ENCODE measurements around the gene TCF25.
"Not testable (repeated sequence)": the region's sequence is repeated elsewhere in the genome, so short reads cannot be mapped to it uniquely, and the experiment has no call there.

Gene TCF25

DNA sequence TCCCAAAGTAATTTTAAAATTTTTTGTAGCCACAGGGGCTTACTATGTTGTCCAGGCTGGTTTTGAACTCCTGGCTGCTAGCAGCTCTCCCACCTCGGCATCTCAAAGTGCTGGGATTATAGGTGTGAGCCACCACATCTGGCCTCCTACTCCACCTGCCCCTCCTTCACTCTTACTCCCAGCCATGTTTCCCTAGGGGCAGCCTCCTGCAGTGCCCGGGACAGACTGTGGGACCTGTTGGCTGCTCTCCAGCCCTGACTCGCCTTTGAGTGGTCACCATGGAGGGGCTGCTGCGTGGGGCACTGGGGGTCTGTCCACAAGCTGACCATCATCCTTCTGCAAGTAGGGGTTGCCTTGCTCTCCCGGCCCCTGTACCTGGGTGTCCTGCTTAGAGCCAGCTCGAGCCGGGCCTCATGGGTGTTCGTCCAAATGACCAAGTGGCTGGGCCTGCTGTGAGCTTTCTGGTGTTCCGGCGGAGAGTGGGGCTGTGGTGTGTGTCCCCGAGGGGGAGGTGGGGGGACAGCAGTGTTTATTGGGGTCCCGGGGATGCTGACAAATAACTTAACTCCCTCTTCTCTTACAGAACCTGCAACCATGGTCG lies 28.6 kb upstream of the TCF25 start:
- no peak for DNase-seq

DNA sequence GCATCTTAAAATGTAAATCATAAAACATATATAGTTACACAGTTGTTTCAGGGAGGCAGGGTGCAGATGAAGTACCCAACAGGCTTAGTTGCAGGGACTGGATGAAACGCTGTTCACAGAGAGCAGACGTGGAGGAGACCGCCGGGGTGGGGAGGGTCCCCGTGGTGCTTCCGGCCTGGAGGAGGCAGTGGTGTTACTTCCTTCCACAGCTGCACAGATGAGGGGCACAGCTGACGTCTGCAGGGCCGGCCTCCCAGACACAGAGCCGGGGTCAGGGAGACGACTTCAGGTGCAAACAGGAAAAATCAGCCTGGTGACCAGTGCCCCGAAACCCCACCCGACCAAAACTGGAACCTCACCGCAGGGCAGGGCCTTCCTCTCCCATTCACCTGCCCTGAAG lies 28.0 kb upstream of the TCF25 start:
- no peak for DNase-seq

DNA sequence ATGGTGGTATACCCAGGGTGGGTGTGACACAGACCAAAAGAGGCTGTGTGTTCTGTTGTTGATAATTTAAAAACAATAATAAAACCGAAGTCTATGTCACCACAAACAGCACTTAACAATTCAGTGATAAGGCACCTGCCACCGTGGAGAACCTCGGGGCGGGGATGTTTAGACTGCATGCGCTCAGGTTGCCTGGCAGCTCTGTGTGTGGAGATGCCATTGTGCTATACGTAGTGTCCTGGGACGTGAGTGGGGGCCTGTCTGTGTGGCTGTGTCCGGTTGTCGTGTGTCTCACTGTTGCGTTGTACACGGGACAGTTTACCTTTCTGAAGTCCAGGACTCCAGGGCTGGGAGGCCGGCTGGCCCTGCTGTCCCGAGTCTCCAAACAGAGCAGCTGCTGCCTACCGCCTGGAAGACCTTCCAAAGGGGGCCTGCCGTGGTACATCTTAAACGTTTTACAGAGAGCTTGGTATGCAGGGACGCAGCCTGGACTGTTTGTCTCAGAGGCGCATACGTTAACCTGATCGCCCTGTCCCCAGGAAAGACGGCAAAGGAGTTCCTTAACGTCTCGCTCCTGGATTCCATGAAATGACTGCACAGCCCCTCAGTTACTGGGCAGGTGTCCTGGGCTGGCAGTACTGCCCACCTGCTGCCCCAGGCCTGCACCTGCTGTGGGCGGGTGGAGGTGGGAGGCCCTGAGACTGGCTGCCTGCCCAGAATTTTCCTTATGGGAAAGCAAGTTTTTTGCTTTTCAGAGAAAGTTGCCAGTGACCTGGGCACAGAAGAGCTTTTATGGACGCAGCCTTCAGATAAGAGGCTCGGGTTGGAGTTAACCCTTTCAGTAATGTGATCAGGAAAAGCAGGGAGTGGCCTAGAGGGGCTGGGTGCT lies 26.1 kb upstream of the TCF25 start:
- no peak for DNase-seq

DNA sequence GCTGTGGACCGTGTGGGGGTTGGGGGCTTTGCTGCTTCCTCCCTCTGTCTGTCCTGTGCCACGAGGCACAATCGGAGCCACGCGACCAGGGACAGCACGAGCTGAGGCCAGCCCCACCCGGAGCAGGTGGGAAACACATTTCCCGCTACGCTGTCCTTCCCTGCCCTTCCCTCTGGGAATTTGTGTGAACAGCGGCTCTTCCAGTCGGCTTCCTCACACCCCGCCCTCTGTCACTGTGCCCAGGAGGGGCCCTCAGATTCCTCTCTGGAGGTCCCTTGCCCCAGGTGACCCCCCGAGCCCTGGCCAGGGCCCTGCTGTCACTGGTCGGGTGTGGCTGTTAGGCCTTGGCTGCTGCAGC lies 25.5 kb upstream of the TCF25 start:
- DNase-seq = no peak

DNA sequence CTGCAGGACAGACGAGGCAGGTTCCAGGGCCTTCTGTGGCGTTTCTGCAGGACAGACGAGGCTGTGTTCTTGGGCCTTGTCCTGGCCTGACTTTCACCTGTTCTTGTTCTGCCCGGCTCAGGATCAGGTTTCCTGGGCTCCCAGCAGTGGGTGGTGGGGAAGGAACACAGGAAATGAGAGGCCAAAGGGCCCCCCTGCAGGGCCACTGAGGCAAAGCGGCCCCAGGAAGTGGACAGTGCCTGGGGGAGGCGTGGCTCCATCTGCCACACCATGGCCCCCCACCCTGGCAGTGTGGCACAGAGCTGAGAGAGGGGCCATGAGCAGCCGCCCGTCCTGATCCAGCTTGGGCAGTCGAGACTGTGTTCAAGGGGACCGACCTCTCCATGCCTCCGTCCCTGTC lies 24.4 kb upstream of the TCF25 start:
- no peak for DNase-seq

DNA sequence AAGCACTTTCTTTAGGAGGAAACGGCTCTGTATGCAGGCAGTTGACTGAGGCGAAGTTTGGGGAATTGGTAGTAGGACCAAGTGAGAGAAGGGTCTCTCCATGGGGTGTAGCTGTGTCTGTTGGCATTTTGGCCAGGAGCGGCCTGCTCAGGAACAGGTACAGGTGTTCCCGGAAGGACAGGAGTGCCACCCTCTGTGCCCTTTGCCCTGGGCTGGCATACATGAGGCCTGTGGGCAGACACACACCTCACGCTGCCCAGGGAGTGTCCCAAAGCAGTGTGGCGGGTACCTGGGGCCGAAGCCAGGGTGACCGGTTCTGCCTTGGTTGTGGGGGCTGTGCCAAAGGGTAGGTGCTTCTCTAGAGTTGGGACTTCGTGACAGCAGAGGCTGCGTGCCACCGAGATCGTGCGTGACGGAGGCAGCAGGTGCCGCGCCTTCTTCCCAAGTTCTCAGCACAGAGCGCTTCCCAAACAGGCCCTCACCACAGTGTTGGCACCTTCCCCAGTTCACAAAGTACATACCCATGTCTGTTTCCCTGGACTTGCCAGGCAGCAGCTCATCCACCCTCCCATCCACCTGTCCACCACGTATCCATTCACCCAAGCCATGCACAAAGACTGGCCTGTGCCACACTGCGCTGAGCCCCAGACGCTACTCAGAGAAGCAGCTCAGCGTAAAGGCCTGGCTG lies 19.9 kb upstream of the TCF25 start:
- DNase-seq = no peak

DNA sequence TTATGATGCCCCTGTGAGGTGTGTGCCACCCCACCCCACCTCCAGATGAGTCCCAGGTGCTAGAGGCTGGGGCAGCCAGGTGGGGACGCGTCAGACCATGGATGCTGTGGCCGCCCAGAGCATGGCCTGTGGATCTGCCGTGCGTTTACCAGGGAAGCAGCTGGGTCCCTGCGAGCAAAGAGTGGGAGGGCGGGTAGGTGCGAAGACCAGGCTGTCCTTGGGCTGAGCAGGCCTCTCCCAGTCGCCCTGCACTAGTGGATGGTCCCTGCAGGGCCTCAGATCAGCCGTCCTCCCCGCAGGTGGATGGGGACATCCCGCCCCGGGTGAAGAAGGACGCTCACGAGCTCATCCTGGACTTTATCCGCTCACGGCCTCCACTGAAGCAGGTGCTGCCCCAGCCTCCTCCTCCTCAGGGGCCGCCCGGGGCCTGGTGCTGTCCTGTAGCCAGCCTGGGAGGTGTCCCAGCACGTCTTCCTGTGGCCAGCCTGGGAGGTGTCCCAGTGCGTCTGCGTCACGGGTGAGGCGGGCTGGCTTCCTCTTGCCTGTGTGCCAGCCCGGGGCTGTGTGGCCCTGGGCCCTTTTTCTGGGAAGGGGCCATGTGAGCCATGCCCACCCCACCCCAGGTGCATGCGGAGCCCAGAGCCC lies 18.0 kb upstream of the TCF25 start:
- no peak for DNase-seq

DNA sequence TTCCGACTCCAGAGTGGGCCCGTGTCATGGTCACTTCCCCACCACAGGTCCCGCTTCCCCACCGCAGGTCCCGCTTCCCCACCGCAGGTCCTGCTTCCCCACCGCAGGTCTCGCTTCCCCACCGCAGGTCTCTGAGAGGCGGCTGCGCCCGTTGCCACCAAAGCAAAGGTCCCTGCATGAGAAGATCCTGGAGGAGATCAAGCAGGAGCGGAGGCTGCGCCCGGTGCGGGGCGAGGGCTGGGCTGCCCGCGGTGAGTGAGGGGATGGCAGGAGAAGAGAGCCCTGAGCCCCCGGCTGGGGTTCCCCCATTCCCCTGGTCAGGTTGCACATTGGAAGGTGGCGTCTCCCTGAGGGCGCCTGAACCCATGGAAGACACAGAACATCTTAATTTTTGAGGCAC lies 17.4 kb upstream of the TCF25 start:
- no peak for DNase-seq

DNA sequence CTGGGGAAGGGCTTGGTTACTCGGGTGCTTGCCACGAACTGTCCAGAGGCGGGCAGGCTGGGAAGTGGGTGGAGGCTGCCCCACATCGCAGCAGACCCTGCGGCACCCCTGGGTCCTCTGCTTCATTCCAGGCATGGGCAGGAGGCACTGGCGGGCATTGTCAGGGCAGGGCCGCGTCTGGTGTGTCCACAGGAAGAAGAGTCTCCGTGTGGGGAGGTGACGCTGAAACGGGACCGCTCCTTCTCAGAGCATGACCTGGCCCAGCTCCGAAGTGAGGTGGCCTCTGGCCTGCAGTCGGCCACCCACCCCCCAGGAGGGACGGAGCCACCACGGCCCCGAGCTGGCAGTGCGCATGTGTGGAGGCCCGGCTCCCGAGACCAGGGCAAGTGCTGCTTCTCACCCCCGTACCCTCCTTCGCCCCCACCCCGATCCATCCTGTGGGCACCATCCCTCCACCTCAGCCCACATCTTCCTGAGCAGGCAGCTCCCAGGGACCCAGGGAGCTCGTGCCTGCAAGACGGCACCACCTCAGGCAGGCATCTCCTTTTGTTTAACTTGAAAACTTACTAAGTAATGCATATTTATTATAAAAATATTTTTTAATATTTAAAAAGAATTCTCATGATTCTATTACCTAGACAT lies 14.3 kb upstream of the TCF25 start:
- DNase-seq = no peak

DNA sequence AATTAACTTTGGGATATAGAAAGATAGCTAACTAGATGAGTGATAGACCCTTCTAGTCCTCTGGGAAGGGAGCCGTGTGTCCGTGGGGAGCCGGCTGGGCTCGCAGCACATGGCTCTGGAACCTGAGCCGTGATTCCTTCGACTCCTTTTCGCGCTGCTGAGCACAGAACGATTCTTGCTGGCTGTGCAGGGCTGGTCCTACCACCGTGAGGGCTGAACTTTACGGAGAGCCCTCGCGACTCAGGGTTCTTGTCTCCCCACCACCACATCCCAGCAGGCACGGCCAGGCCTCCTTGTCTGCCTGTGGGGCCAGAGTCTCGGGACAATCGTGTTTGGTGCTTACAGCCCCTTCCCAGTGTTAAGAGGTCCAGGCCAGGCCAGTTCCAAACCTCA lies 13.8 kb upstream of the TCF25 start:
- DNase-seq = no peak

DNA sequence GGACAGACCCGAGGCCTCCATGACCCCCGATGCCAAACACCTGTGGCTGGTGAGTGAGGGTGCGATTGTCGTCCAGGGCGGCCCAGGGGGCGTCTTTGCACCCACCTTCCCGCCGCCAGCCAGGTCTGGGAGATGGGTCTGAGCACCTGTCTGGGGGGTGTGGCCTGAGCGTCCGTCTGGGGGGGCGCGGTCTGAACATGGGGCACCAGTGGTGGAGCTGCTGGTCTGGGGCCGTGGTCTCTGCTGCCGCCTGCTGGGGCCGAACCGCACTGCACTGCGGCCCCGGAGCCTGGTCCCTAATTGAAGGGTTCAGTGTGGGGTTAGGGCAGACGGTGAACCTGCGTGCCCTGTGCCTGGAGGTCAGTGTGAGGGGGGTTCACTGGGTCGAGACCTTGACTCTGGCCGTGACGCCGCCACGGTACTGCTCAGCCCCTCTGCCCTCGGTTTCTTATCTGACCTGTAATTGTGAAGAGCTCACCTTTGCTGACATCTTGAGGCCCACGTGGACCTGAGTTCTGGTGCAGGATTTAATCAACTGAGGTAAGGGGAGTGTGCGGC lies 12.6 kb upstream of the TCF25 start:
- DNase-seq = peak; percentile 81

DNA sequence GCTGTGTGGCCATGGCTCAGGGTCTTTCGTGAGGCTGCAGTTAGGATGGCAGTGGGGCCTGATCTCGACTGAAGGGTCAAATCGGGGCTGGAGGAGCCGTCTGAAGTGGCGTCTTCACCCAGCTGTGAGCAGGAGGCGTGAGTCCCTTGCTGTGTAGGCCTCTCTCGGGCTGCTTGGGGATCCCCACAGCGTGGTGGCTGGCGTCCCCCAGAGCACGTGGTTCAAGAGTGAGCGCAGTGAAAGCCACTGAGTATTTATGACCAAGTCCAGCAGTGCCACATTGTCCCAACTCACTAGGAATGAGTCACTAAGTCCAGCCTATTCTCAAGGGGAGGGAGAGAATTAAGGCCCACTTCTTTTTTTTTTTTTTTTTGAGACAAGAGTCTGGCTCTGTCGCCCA lies 11.7 kb upstream of the TCF25 start:
- DNase-seq = no peak

DNA sequence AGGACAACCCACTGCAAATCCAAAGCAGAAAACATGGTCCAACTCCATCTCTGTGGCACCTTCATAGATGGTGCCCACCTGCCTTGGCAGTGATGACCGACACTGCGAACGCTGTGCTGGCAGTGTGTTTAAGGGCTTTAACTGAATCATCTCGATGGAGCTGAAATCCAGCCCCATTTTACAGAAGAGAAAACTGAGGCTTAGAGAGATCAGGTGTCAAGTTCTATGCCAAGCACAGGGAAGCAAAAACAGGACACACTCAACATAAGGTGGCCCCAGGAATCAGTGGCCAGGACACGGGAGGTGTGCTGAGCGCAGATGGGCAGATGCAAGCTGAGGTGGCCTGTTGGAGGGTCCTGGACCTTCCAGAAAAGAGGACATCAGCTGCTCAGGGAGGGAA lies 10.7 kb upstream of the TCF25 start:
- no peak for DNase-seq

DNA sequence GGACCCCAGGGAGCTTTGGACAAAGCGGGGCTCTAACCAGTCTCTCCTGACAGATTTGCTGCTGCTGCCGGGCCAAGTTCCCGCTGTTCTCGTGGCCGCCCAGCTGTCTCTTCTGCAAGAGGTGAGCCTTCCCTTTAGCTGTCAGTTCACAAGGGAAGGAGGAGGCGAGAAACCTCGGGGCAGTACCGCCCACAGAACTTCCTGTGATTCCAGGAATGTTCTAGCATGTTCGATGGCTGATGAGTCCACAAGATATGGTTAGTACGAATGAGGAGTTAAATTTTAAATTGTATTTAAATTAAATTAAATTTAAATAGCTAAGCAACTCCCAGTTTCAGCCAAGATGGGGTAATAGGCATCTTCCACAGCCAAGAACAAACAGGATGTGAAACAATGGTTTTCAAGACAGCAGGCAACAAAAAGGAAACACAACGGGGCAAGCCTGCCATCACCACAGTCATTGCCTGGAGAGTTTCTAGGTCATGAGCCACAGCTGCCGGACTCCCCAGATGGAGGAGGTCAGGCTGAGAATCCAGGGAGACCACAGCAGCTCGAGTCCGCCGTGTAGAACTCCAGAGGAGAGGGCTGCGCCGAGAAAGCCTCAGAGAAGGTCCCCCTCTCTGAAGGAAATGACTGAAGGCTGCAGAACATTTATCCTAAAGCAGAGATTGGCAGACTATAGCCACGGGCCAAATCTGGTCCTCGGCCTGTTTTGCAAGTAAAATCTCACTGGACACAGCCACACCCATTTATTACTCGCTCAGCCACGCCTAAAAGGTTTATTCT lies 9.5 kb upstream of the TCF25 start:
- DNase-seq = peak; percentile 67

DNA sequence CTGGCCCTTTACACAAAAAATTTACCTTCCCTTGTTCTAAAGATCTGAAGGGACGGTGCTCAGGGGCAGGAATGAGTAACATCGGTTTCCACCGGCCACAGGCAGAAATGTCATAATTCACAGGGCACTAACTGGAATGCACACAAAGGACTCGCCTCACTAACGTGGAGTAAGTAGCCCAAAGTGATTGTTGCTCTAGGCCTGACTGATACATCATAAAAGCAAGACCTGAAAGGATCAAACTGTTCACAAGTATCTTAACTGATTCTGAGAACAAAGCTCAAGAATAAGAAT lies 8.9 kb upstream of the TCF25 start:
- no peak for DNase-seq

DNA sequence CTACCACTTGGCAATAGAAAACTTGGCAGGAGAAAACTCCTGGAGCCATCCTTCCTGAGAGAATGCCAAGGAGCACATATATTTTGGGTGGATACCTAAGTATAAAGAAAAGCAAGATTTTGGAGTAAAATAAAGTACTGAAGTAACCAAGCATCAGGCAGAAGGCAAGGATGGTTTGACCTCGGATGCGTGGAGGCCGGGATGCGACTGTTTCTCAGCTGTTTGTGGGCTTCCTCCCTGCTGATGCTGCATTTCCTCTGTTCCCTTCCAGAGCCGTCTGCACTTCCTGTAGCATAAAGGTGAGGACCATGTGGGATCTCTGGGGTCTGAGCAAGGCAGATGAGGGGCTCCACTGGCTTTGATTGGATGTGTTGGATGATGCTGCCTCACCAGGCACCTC lies 5.5 kb upstream of the TCF25 start:
- DNase-seq = no peak

DNA sequence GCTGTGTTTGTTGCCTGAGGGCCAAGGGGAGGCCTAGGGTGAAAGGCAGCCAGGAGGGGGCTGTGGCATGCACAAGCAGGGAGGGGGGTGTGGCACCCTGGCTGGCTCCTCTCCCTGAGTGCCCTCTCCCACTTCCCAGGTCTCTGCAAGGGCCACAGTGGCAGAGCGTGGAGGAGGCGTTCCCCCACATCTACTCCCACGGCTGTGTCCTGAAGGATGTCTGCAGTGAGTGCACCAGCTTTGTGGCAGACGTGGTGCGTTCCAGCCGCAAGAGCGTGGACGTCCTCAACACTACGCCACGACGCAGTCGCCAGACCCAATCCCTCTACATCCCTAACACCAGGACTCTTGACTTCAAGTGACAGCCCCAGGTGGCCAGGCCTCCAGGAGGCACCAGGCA lies 3.5 kb upstream of the TCF25 start:
- no peak for DNase-seq

DNA sequence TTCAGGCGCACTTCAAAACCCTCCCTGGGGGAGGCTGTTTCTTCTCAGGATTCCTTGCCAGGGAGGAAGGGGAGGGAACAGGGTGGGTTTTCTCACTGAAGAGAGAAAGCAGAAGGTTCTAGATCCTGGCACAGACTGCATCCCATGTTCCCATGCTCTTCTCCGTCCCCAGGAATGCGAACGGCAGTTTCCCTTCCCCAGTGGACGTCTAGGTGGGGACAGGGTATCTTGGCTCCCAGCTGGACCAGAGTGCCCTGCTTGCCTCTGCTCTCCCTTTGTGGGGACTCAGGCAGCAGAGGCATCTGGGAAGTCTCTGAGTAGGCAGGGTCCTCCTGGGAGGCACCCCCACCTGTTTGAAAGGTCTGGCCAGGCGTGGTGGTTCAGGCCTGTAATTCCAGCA lies 3.0 kb upstream of the TCF25 start:
- no peak for DNase-seq

DNA sequence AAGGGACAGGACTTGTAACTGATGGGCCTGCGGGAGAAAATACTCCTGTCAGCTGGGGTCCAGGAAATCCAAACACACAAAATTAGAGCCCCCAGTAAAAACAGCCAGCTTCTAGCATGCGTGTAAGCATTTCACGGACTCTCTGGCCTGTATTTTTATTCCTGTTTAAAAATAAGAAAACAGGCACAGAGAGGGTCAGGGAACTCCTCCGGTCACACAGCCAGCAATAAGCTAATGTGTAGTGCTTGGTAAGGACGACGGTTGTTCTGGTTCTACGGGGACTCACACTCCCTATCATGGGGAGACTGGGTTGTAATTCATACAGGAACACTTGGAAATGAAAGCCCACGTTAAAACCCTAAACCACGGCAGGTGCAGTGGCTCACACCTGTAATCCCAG lies 1.5 kb upstream of the TCF25 start:
- DNase-seq = no peak

DNA sequence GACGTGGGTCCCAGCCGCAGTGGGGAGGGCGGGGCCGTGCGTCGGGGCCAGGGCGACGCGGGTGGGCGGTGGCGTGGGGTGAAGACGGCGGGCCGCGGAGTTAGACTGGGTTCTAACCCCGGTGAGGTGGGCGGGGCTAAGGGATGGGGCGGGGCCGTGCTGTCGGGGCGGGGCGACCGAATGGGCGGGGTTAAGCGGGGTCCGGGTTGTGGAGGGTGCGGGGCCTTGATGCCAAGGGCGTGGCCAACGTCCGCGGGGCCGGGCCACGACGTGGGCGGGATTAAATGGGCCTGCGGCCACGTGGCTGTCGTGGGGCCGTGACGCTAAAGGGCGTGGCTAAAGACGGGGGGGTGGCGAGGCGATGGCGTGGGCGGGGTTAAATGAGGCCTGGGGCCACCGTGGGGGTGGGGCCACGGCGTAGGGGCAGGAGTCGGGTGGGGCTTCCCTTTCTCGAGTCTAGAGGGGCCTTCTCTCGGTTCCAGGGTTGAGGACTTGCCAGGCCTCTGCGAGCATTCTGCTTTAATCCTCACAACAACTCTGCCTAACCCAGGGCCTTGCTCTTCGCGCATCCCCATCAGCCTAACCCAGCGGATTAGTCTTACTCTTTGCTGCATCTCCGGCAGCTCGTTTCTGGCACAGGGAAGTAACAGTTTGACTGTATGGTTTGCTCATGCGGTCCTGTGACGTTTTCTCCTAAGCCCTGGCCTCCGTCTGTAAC lies 739 bp downstream of the TCF25 start:
- DNase-seq = peak; percentile 96

DNA sequence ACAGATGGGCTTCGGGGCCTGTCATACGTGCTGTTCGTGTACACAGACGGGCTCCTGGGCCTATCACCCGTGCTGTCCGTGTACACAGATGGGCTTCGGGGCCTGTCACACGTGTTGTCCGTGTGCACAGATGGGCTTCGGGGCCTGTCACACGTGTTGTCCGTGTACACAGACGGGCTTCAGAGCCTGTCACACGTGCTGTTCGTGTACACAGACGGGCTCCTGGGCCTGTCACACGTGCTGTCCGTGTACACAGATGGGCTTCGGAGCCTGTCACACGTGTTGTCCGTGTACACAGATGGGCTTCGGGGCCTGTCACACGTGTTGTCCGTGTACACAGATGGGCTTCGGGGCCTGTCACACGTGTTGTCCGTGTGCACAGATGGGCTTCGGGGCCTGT lies 5.7 kb downstream of the TCF25 start:
- DNase-seq = not testable (repeated sequence)

Measured in CD4-positive, alpha-beta T cell treated with Interleukin-21 for 1 hour (primary cell).